ENCODE results near the gene BEX4. TPM values are rescaled to one million over a fixed set of nuclear protein-coding genes. Genes with fewer than 3 reads are reported as not detected.

The BEX4 gene
- total RNA-seq, 2 experiments from 2014 or later, result not detected

Other genes with a start within 250 kb of the BEX4 start
- not detected in 2 replicates for gene BEX1, start 150.9 kb upstream of the BEX4 start, total RNA-seq (2014; rRNA removed; shearing (Covaris generic))
- gene BEX1, start 150.9 kb upstream of the BEX4 start, total RNA-seq (2022), result not detected in 2 replicates
- gene NXF3, start 122.0 kb upstream of the BEX4 start, total RNA-seq (2014; rRNA removed; shearing (Covaris generic)), result not detected in 2 replicates
- gene NXF3, start 122.0 kb upstream of the BEX4 start, total RNA-seq (2022), result not detected in 2 replicates
- gene TCEAL8, start 40.0 kb downstream of the BEX4 start, total RNA-seq (2014; rRNA removed; shearing (Covaris generic)), result 26.8 and 33.9 TPM in 2 replicates
- 31.2 and 32.6 TPM in 2 replicates for gene TCEAL8, start 40.0 kb downstream of the BEX4 start, total RNA-seq (2022)
- gene TCEAL5, start 61.6 kb downstream of the BEX4 start, total RNA-seq (2014; rRNA removed; shearing (Covaris generic)), result not detected in 2 replicates
- gene TCEAL5, start 61.6 kb downstream of the BEX4 start, total RNA-seq (2022), result not detected in 2 replicates
- 4.9 and 7.5 TPM in 2 replicates for gene BEX2, start 95.9 kb downstream of the BEX4 start, total RNA-seq (2014; rRNA removed; shearing (Covaris generic))
- 4.4 and 5.7 TPM in 2 replicates for gene BEX2, start 95.9 kb downstream of the BEX4 start, total RNA-seq (2022)
- not detected in 2 replicates for gene TCEAL7, start 115.1 kb downstream of the BEX4 start, total RNA-seq (2014; rRNA removed; shearing (Covaris generic))
- gene TCEAL7, start 115.1 kb downstream of the BEX4 start, total RNA-seq (2022), result not detected in 2 replicates
- 1.2 and 2.0 TPM in 2 replicates for gene TCEAL9, start 141.4 kb downstream of the BEX4 start, total RNA-seq (2014; rRNA removed; shearing (Covaris generic))
- gene TCEAL9, start 141.4 kb downstream of the BEX4 start, total RNA-seq (2022), result not detected in 2 replicates
- not detected in 2 replicates for gene BEX3, start 161.4 kb downstream of the BEX4 start, total RNA-seq (2014; rRNA removed; shearing (Covaris generic))
- not detected in 2 replicates for gene BEX3, start 161.4 kb downstream of the BEX4 start, total RNA-seq (2022)

Measured in OCI-LY7 (cell line).